GM12801 (cell line): Measurements from ENCODE around the gene PCMT1.

Experiments
- TF ChIP-seq, protein P1 (sequence below): IDR thresholded peaks from one replicate; pipeline ENCODE4 v1.5.1; 2011; ENCODE audit warnings: control low read depth; ENCODE audit not compliant: insufficient read length; ENCODE audit errors: extremely low read depth

The PCMT1 gene

DNA sequence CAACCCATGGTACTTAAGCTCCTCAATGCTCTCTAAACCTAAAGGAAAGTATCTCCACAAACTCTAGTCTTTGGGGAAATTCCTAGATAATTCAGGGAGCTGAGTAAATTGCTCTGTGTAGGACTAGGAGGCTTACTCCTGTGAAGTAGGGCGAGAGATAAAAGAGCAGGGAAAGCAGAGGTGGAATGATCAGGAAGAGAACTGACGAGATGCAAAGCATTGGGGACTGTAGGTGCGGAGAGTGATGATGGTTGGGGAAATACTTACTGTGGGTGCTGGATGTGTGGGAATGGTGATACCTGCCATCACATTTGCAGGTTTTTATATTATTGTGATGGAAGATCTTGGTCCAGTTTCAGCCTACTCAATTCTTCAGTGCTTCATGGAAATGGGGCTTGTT lies 30.0 kb upstream of the PCMT1 start:
- TF ChIP-seq, protein P1, sequence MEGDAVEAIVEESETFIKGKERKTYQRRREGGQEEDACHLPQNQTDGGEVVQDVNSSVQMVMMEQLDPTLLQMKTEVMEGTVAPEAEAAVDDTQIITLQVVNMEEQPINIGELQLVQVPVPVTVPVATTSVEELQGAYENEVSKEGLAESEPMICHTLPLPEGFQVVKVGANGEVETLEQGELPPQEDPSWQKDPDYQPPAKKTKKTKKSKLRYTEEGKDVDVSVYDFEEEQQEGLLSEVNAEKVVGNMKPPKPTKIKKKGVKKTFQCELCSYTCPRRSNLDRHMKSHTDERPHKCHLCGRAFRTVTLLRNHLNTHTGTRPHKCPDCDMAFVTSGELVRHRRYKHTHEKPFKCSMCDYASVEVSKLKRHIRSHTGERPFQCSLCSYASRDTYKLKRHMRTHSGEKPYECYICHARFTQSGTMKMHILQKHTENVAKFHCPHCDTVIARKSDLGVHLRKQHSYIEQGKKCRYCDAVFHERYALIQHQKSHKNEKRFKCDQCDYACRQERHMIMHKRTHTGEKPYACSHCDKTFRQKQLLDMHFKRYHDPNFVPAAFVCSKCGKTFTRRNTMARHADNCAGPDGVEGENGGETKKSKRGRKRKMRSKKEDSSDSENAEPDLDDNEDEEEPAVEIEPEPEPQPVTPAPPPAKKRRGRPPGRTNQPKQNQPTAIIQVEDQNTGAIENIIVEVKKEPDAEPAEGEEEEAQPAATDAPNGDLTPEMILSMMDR = no peak

DNA sequence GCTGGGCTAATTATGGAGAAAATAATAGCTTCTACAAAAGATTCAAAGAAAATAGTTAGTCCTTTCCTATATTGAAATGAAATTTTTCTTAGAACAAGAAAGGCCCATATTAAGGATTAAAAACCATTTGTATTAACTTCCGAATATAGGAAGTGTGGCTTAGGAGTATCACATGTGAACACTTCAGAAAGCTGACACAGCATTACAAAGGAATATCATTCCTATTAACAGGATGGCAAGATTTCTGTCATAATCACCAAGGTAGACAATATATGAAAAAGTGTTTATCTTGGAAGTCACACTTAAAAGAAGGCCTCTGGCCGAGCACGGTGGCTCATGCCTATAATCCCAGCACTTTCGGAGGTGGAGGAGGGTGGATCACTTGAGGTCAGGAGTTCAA lies 26.3 kb upstream of the PCMT1 start:
- TF ChIP-seq, protein P1 = no peak

DNA sequence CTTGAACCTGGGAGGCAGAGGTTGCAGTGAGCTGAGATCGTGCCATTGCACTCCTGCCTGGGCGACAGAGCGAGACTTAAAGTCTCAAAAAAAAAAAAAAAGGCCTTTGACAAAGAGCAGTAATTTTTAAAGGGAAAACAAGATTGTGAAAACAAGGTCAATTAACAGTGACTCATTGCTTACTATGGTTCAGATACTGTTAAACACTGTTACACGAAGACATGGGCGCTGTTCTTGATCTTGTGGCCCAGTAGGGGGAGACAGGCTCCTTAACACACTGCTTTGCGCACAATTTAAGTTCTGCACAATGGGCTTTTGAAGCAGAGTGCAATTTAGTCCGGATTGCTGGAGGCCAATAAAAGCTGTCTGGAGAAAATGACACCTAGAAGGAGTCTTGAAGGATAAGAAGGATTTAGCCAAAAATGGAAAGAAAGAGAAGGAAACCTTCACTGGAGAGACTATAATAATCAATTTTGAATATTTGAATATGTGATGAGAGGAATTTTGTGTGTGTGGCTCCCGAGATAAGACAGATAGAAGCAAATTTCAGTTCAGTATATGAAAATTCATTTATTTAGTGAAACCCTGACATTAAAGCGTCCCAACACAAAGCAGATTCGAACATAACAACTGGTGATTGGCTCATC lies 25.6 kb upstream of the PCMT1 start:
- TF ChIP-seq, protein P1 = no peak

DNA sequence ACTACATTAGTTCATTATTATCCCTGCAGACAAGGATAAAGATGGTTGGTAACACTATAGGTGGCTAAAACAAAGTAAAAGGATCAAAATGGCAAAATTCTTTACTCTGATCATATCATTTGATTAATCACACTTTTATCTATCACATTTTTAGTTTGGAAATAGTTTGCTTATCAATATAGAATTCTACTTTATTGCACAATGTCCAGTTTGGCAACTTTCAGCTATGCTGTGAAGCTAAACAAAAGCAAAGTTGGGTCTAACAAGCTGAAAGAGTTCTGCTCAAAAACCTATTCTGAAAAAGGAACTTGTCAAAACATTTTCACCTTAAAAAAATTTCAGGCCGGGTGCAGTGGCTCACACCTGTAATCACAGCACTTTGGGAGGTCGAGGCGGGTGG lies 23.8 kb upstream of the PCMT1 start:
- TF ChIP-seq, protein P1 = no peak

DNA sequence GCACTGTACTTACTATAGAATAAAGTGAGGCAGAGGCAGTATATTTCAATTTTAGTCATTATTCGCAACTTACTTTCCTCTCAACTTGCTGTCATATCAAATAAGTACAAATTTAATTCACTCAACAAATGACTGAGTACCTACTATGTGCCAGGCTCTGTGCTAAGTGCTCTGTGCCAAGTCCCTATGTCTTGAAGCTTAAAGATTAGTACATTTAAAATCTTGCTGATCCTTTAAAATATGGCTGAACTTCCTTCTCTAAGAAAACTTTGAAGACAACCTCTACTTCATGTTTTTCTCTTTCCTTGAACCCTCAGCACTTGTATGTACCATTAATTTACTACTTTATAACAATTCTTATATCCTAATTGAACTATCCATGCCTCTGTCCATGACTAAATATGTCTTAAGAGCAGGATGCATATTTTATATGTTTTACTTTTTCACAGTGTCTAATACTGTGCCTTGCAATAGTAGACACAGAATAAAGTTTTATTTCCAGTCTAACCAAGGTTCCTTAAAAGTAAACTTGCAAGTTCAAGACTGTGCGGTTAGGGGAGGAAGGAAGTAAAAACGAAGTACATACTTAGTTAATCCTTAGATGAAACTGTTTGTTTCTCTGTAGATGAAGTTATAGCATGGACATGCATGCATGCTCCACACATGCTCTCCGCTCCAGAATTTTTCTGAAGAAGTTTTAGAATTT lies 21.6 kb upstream of the PCMT1 start:
- TF ChIP-seq, protein P1 = no peak

DNA sequence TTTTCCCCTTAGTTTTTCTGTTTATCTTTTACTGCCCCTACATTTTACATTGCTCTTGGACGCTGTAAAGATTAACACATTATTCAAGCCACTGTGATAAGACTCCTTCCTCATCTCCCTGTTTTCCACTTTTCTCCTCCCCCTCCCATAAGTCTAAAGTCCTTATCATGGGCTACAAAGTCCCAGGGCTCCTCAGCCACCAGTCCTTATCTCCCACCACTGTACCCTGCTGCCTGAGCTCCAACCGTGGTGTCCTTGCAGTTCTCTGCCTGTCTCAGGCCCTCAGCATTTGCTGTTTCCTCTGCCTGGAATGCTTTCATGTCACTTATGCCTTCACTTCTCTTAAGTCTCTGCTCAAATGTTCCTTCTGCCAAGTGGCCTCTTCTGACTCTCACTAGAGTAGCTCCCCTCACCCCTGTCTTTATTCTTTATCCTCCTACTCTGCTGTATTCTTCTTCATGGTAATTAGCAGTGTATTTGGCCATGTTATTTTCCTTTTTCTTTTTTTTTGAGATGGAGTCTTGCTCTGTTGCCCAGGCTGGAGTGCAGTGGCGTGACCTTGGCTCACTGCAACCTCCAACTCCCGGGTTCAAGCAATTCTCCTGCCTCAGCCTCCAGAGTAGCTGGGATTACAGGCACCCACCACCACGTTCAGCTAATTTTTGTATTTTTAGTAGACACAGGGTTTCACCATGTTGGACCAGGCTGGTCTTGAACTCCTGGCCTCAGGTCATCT lies 20.9 kb upstream of the PCMT1 start:
- TF ChIP-seq, protein P1 = no peak

DNA sequence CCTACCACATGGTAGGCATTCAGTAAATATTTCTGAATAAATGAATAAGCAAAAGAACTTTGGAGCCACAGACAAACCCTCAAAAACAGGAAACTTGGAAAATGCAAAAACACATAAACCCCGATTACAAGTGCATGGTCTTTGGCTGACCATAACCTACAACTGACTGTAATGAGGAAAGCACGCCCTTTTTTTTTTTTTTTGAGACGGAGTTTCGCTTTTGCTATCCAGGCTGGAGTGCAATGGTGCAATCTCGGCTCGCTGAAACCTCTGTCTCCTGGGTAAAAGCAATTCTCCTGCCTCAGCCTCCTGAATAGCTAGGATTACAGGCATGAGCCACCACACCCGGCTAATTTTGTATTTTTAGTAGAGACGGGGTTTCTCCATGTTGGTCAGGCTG lies 19.7 kb upstream of the PCMT1 start:
- TF ChIP-seq, protein P1 = no peak
